Heart left ventricle (tissue), 13 donors: Measurements from ENCODE around the gene LRRC23.

Source experiments
- POLR2A ChIP-seq, 2 donors: fragments of 450-650 bp; IDR thresholded peaks; one replicate each; pipeline ENCODE4 v1.6.1; 2017; ENCODE audit warnings: antibody characterized with exemption in 2 of 2, mild to moderate bottlenecking in 2 of 2, moderate library complexity in 2 of 2
- TF ChIP-seq, protein P1 (sequence below), 12 donors: fragments of 200-600 bp; sonication (generic) in 4 of 12; IDR thresholded peaks; one replicate each; pipeline versions ENCODE4 v1.5.0 to v1.8.0; 2018 to 2022; ENCODE audit warnings: antibody characterized with exemption in 12 of 12, mild to moderate bottlenecking in 5 of 12
- donor health status: ischemic (EF 13 %, LVEDD 7.1; RV severe dilation, severe dysfunction).
- donor health status: DM: no; HTN: yes; CAD: no.
- donor health status: DM: no; HTN: no; CAD: no.
- donor health status: ischemic (EF 25% LVEDD 6.9; RV normal size, moderate dysfunction).
- donor health status: ischemic (EF 25% LVEDD 5.7; RV mildly dilated, moderate dysfunction).
- donor health status: ischemic (EF 35%, LVEDD 5.7; RV mildly dilated, moderate dysfunction).
- donor health status: nonischemic (EF 11% LVEDD 7.7; RV severe dilation, severe dysfunction).
- donor health status: DM: yes; HTN: yes; CAD: no.
- donor health status: PGD.
- donor health status: ischemic (EF 29% LVEDD 5.4; RV normal size, mild dysfunction).
- donor health status: nonischemic (EF 23%, LVEDD 6.1; RV moderate dilation, normal function).

GRCh38 chr12:6855322-6855721, 49.3 kb upstream of the LRRC23 start:
- TF ChIP-seq, protein P1, sequence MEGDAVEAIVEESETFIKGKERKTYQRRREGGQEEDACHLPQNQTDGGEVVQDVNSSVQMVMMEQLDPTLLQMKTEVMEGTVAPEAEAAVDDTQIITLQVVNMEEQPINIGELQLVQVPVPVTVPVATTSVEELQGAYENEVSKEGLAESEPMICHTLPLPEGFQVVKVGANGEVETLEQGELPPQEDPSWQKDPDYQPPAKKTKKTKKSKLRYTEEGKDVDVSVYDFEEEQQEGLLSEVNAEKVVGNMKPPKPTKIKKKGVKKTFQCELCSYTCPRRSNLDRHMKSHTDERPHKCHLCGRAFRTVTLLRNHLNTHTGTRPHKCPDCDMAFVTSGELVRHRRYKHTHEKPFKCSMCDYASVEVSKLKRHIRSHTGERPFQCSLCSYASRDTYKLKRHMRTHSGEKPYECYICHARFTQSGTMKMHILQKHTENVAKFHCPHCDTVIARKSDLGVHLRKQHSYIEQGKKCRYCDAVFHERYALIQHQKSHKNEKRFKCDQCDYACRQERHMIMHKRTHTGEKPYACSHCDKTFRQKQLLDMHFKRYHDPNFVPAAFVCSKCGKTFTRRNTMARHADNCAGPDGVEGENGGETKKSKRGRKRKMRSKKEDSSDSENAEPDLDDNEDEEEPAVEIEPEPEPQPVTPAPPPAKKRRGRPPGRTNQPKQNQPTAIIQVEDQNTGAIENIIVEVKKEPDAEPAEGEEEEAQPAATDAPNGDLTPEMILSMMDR (IDR thresholded peaks at IDR 0.05), result no peak
- no peak for TF ChIP-seq POLR2A (IDR thresholded peaks at IDR 0.05)
